ENCODE data around the gene ZNF428. TPM values are rescaled to one million over a fixed set of nuclear protein-coding genes. Genes with fewer than 3 reads are reported as not detected.

ZNF428 gene
- 17.9 and 20.3 TPM in 2 replicates for total RNA-seq

- peak; percentile 86 for DNase-seq (ENCODE audit: low spot score)
- Mint-ChIP-seq H3K4me3 (peak within 1 kb of the TSS; percentile 98), H3K9me3 (no peaks in the 10 kb centered on the region), H3K27ac (peak within 1 kb of the TSS; percentile 99), H3K4me1 (ENCODE audit: low read depth) (peaks cover 23% of the 10 kb centered on the region), H3K27me3 (ENCODE audit: insufficient read depth) (no peaks in the 10 kb centered on the region), H3K36me3 (ENCODE audit: low read depth) (no peaks in the 10 kb centered on the region)
- intact Hi-C loops (cut with micrococcal nuclease), result loop anchor here (1.0 kb wide), 10 partner anchors 21 to 165 kb away; partner anchors contain the start of genes IRGQ, PHLDB3, PINLYP and SMG9
Measured at GRCh38 chr19:43619262-43620060, at the start of gene ZNF428. Gene ZNF428, minus strand, starts transcription at chr19:43619629. Its CDS starts 5,325 bp downstream, at chr19:43614304.

GRCh38 chr19:43668406-43669109 is 49.1 kb upstream of the ZNF428 start:
- intact Hi-C loops (cut with micrococcal nuclease), result loop anchor here (1.0 to 10.0 kb wide), 16 partner anchors 29 to 1222 kb away; partner anchors contain the start of genes CADM4, IRGQ, PHLDB3 and PINLYP
- Mint-ChIP-seq H3K4me3 (peak overlapping the region; percentile 93), H3K27me3 (ENCODE audit: insufficient read depth) (peaks cover 2% of the 10 kb centered on the region), H3K36me3 (ENCODE audit: low read depth) (peaks cover 23% of the 10 kb centered on the region), H3K9me3 (no peaks in the 10 kb centered on the region), H3K4me1 (ENCODE audit: low read depth) (peaks cover 39% of the 10 kb centered on the region), H3K27ac (peak overlapping the region; percentile 81)
- DNase-seq (ENCODE audit: low spot score), result peak; percentile 94

- H3K27ac Mint-ChIP-seq, result peak overlapping the region; percentile 81
- H3K27me3 Mint-ChIP-seq (ENCODE audit: insufficient read depth), result peaks cover 2% of the 10 kb centered on the region
- H3K36me3 Mint-ChIP-seq (ENCODE audit: low read depth), result peaks cover 23% of the 10 kb centered on the region
- intact Hi-C loops (cut with micrococcal nuclease), result loop anchor here (1.0 to 10.0 kb wide), 16 partner anchors 29 to 1223 kb away; partner anchors contain the start of genes CADM4, IRGQ, PHLDB3 and PINLYP
- peak overlapping the region; percentile 93 for H3K4me3 Mint-ChIP-seq
- peaks cover 39% of the 10 kb centered on the region for H3K4me1 Mint-ChIP-seq (ENCODE audit: low read depth)
- DNase-seq (ENCODE audit: low spot score), result no peak
- H3K9me3 Mint-ChIP-seq, result no peaks in the 10 kb centered on the region
Measured at GRCh38 chr19:43667876-43668405, 48.5 kb upstream of the ZNF428 start.

- peaks cover 45% of the 10 kb centered on the region for H3K4me1 Mint-ChIP-seq (ENCODE audit: low read depth)
- peak overlapping the region; percentile 93 for H3K4me3 Mint-ChIP-seq
- no peaks in the 10 kb centered on the region for H3K9me3 Mint-ChIP-seq
- no peak for DNase-seq (ENCODE audit: low spot score)
- peaks cover 27% of the 10 kb centered on the region for H3K36me3 Mint-ChIP-seq (ENCODE audit: low read depth)
- H3K27ac Mint-ChIP-seq, result peak overlapping the region; percentile 26
- peaks cover 2% of the 10 kb centered on the region for H3K27me3 Mint-ChIP-seq (ENCODE audit: insufficient read depth)
- intact Hi-C loops (cut with micrococcal nuclease), result loop anchor here (10.0 kb wide), 1 partner anchor 268 kb away; the partner anchor contains the start of gene ZNF45
Measured at GRCh38 chr19:43667126-43667875, 47.9 kb upstream of the ZNF428 start.

- no peaks in the 10 kb centered on the region for H3K9me3 Mint-ChIP-seq
- intact Hi-C loops (cut with micrococcal nuclease), result loop anchor here (1.0 to 10.0 kb wide), 2 partner anchors 130 to 271 kb away; partner anchors contain the start of gene ZNF45
- peak; percentile 43 for DNase-seq (ENCODE audit: low spot score)
- H3K4me3 Mint-ChIP-seq, result peak overlapping the region; percentile 17
- H3K36me3 Mint-ChIP-seq (ENCODE audit: low read depth), result peaks cover 35% of the 10 kb centered on the region
- H3K4me1 Mint-ChIP-seq (ENCODE audit: low read depth), result peaks cover 35% of the 10 kb centered on the region
- no peaks in the 10 kb centered on the region for H3K27me3 Mint-ChIP-seq (ENCODE audit: insufficient read depth)
- peak overlapping the region; percentile 59 for H3K27ac Mint-ChIP-seq
Measured at GRCh38 chr19:43664018-43664417, 44.6 kb upstream of the ZNF428 start.

GRCh38 chr19:43662487-43662886 is 43.1 kb upstream of the ZNF428 start:
- intact Hi-C loops (cut with micrococcal nuclease), result loop anchor here (10.0 kb wide), 1 partner anchor 272 kb away; the partner anchor contains the start of gene ZNF45
- no peak for DNase-seq (ENCODE audit: low spot score)
- Mint-ChIP-seq H3K27ac (no peak overlapping the region), H3K4me1 (ENCODE audit: low read depth) (peaks cover 27% of the 10 kb centered on the region), H3K36me3 (ENCODE audit: low read depth) (peaks cover 35% of the 10 kb centered on the region), H3K4me3 (no peak overlapping the region), H3K9me3 (peaks cover 4% of the 10 kb centered on the region), H3K27me3 (ENCODE audit: insufficient read depth) (no peaks in the 10 kb centered on the region)

- no peak overlapping the region for H3K27ac Mint-ChIP-seq
- H3K4me3 Mint-ChIP-seq, result no peak overlapping the region
- peaks cover 37% of the 10 kb centered on the region for H3K36me3 Mint-ChIP-seq (ENCODE audit: low read depth)
- H3K4me1 Mint-ChIP-seq (ENCODE audit: low read depth), result peaks cover 23% of the 10 kb centered on the region
- DNase-seq (ENCODE audit: low spot score), result no peak
- peaks cover 4% of the 10 kb centered on the region for H3K9me3 Mint-ChIP-seq
- intact Hi-C loops (cut with micrococcal nuclease), result loop anchor here (10.0 kb wide), 1 partner anchor 274 kb away; the partner anchor contains the start of gene ZNF45
- no peaks in the 10 kb centered on the region for H3K27me3 Mint-ChIP-seq (ENCODE audit: insufficient read depth)
Measured at GRCh38 chr19:43660971-43661360, 41.5 kb upstream of the ZNF428 start.

GRCh38 chr19:43660301-43660970 is 41.0 kb upstream of the ZNF428 start:
- Mint-ChIP-seq H3K27ac (no peak overlapping the region), H3K4me1 (ENCODE audit: low read depth) (peaks cover 23% of the 10 kb centered on the region), H3K4me3 (no peak overlapping the region), H3K36me3 (ENCODE audit: low read depth) (peaks cover 42% of the 10 kb centered on the region), H3K27me3 (ENCODE audit: insufficient read depth) (no peaks in the 10 kb centered on the region), H3K9me3 (peaks cover 4% of the 10 kb centered on the region)
- intact Hi-C loops (cut with micrococcal nuclease), result loop anchor here (10.0 kb wide), 1 partner anchor 274 kb away; the partner anchor contains the start of gene ZNF45
- DNase-seq (ENCODE audit: low spot score), result no peak

- peaks cover 4% of the 10 kb centered on the region for H3K9me3 Mint-ChIP-seq
- peaks cover 6% of the 10 kb centered on the region for H3K4me1 Mint-ChIP-seq (ENCODE audit: low read depth)
- no peak for DNase-seq (ENCODE audit: low spot score)
- no peak overlapping the region for H3K4me3 Mint-ChIP-seq
- intact Hi-C loops (cut with micrococcal nuclease), result no loop called here
- H3K36me3 Mint-ChIP-seq (ENCODE audit: low read depth), result peaks cover 40% of the 10 kb centered on the region
- H3K27me3 Mint-ChIP-seq (ENCODE audit: insufficient read depth), result no peaks in the 10 kb centered on the region
- no peak overlapping the region for H3K27ac Mint-ChIP-seq
Measured at GRCh38 chr19:43658494-43658893, 39.1 kb upstream of the ZNF428 start.

- H3K4me1 Mint-ChIP-seq (ENCODE audit: low read depth), result peaks cover 6% of the 10 kb centered on the region
- peaks cover 4% of the 10 kb centered on the region for H3K9me3 Mint-ChIP-seq
- DNase-seq (ENCODE audit: low spot score), result no peak
- H3K27me3 Mint-ChIP-seq (ENCODE audit: insufficient read depth), result no peaks in the 10 kb centered on the region
- no peak overlapping the region for H3K27ac Mint-ChIP-seq
- peaks cover 40% of the 10 kb centered on the region for H3K36me3 Mint-ChIP-seq (ENCODE audit: low read depth)
- intact Hi-C loops (cut with micrococcal nuclease), result no loop called here
- H3K4me3 Mint-ChIP-seq, result no peak overlapping the region
Measured at GRCh38 chr19:43658001-43658400, 38.6 kb upstream of the ZNF428 start.

GRCh38 chr19:43656436-43656835 is 37.0 kb upstream of the ZNF428 start:
- peaks cover 42% of the 10 kb centered on the region for H3K36me3 Mint-ChIP-seq (ENCODE audit: low read depth)
- intact Hi-C loops (cut with micrococcal nuclease), result no loop called here
- peaks cover 4% of the 10 kb centered on the region for H3K9me3 Mint-ChIP-seq
- DNase-seq (ENCODE audit: low spot score), result no peak
- H3K27me3 Mint-ChIP-seq (ENCODE audit: insufficient read depth), result no peaks in the 10 kb centered on the region
- no peak overlapping the region for H3K27ac Mint-ChIP-seq
- H3K4me3 Mint-ChIP-seq, result no peak overlapping the region
- peaks cover 5% of the 10 kb centered on the region for H3K4me1 Mint-ChIP-seq (ENCODE audit: low read depth)

GRCh38 chr19:43652546-43652874 is 33.1 kb upstream of the ZNF428 start:
- H3K27me3 Mint-ChIP-seq (ENCODE audit: insufficient read depth), result no peaks in the 10 kb centered on the region
- no peak for DNase-seq (ENCODE audit: low spot score)
- peaks cover 36% of the 10 kb centered on the region for H3K36me3 Mint-ChIP-seq (ENCODE audit: low read depth)
- H3K9me3 Mint-ChIP-seq, result no peaks in the 10 kb centered on the region
- no peak overlapping the region for H3K27ac Mint-ChIP-seq
- intact Hi-C loops (cut with micrococcal nuclease), result no loop called here
- H3K4me3 Mint-ChIP-seq, result no peak overlapping the region
- H3K4me1 Mint-ChIP-seq (ENCODE audit: low read depth), result peaks cover 5% of the 10 kb centered on the region
